Esophagus squamous epithelium (tissue), 5 donors: Measurements from ENCODE around the gene MOGAT2. TPM values are rescaled to one million over a fixed set of nuclear protein-coding genes. Genes with fewer than 3 reads are reported as not detected.

ENCODE experiments used
- DNase-seq: peaks from one replicate; lab custom pipeline; 2025; lab: John Stamatoyannopoulos, UW
- H3K27ac ChIP-seq, 4 donors: fragments of 200-600 bp; sonication (generic); one replicate each; pipeline ENCODE4 v1.5.1; 2016 to 2019; ENCODE audit warnings: mild to moderate bottlenecking in 1 of 4
- H3K27me3 ChIP-seq, 4 donors: fragments of 200-600 bp; sonication (generic); 1 replicate in 3 of 4; 2 replicates in 1 of 4; pipeline versions ENCODE4 v1.5.1 to v1.6.0; 2017 to 2021; ENCODE audit warnings: antibody characterized with exemption in 1 of 4
- H3K36me3 ChIP-seq, 3 donors: fragments of 200-600 bp; sonication (generic); one replicate each; pipeline ENCODE4 v1.5.1; 2016 to 2019
- H3K4me1 ChIP-seq, 3 donors: fragments of 200-600 bp; sonication (generic); one replicate each; pipeline ENCODE4 v1.5.1; 2017 to 2019
- H3K4me3 ChIP-seq, 4 donors: fragments of 200-600 bp; sonication (generic); 1 replicate in 3 of 4; 2 replicates in 1 of 4; pipeline ENCODE4 v1.5.1; 2016 to 2019; ENCODE audit warnings: mild to moderate bottlenecking in 2 of 4, moderate library complexity in 1 of 4
- H3K9me3 ChIP-seq, 3 donors: fragments of 200-600 bp; sonication (generic); one replicate each; pipeline ENCODE4 v1.5.1; 2016 to 2019
- CTCF ChIP-seq, 6 experiments: fragments of 450-650 bp in 4 of 6; fragments of 200-600 bp in 2 of 6; sonication (generic) in 2 of 6; IDR thresholded peaks; one replicate each; pipeline ENCODE4 v1.5.1; 2016 to 2019; ENCODE audit warnings: antibody characterized with exemption in 6 of 6, mild to moderate bottlenecking in 4 of 6, moderate library complexity in 4 of 6
- POLR2A ChIP-seq, 4 donors: fragments of 450-650 bp; IDR thresholded peaks; one replicate each; pipeline ENCODE4 v1.6.1; 2017; ENCODE audit warnings: antibody characterized with exemption in 4 of 4, mild to moderate bottlenecking in 4 of 4, moderate library complexity in 3 of 4
- WGBS, 2 donors: methylation state at CpG; one replicate each; pipeline ENCODE4 v1.1.5; 2018; 5-methylcytosine and 5-hydroxymethylcytosine counted together
- intact Hi-C: fragments of 100-400 bp; cut with DNase I; formaldehyde crosslinking; loops from one replicate; pipeline ENCODE4 v1.15.0; 2022
- total RNA-seq, 4 donors: library from RNA; depleted of rRNA; stranded (reverse); fragments of >200 nt; gene quantifications; one replicate each; pipeline ENCODE4 v1.1.0, GENCODE V29; 2016
- donor health status: DM: yes; HTN: yes; CAD: no.

The MOGAT2 gene
- total RNA-seq, 4 donors from 2014 or later: not detected

- 19% methylated on average over 13 to 22 of the region's 46 CpGs for WGBS, 2 donors
- no peak for DNase-seq
- H3K36me3 ChIP-seq: no peaks in the 10 kb centered on the region
- H3K4me1 ChIP-seq: peaks cover 13 to 35% (median 18%) of the 10 kb centered on the region in 3 donors
- H3K4me3 ChIP-seq: peak overlapping the region; percentile 32 to 72 (median 48)
- intact Hi-C loops: no loop called here
- H3K27ac ChIP-seq: peak overlapping the region in 3 of 4 donors; percentile 40 to 60 (median 58)
- H3K9me3 ChIP-seq: no peaks in the 10 kb centered on the region
- TF ChIP-seq POLR2A (IDR thresholded peaks at IDR 0.05) (no peak), CTCF (IDR thresholded peaks at IDR 0.05) (no peak)
- H3K27me3 ChIP-seq: peaks cover 0 to 48% (median 0%) of the 10 kb centered on the region in 4 donors
Measured at GRCh38 chr11:75768909-75769771, 51.5 kb downstream of the MOGAT2 start.

- peaks cover 0 to 48% (median 0%) of the 10 kb centered on the region in 4 donors for H3K27me3 ChIP-seq
- H3K36me3 ChIP-seq: no peaks in the 10 kb centered on the region
- H3K9me3 ChIP-seq: no peaks in the 10 kb centered on the region
- H3K4me1 ChIP-seq: peaks cover 13 to 35% (median 18%) of the 10 kb centered on the region in 3 donors
- no peak for TF ChIP-seq CTCF (IDR thresholded peaks at IDR 0.05)
- TF ChIP-seq POLR2A (IDR thresholded peaks at IDR 0.05): no peak
- intact Hi-C loops: no loop called here
- H3K27ac ChIP-seq: no peak overlapping the region
- peak overlapping the region in 2 of 4 donors; percentile 41 to 56 for H3K4me3 ChIP-seq
- no peak for DNase-seq
- WGBS, 2 donors: 87 to 92% methylated on average over 3 to 5 of the region's 5 CpGs
Measured at GRCh38 chr11:75770102-75770501, 52.5 kb downstream of the MOGAT2 start.

- DNase-seq: no peak
- Histone ChIP-seq H3K27ac (no peak overlapping the region), H3K36me3 (no peaks in the 10 kb centered on the region), H3K9me3 (no peaks in the 10 kb centered on the region), H3K4me3 (no peak overlapping the region), H3K4me1 (peaks cover 13 to 35% (median 18%) of the 10 kb centered on the region in 3 donors), H3K27me3 (peaks cover 0 to 40% (median 0%) of the 10 kb centered on the region in 4 donors)
- intact Hi-C loops: no loop called here
- TF ChIP-seq CTCF (IDR thresholded peaks at IDR 0.05) (no peak), POLR2A (IDR thresholded peaks at IDR 0.05) (no peak)
- 72 to 74% methylated on average over 3 to 5 of the region's 6 CpGs for WGBS, 2 donors
Measured at GRCh38 chr11:75771646-75772410, 54.2 kb downstream of the MOGAT2 start.

GRCh38 chr11:75773595-75774353 lies 56.1 kb downstream of the MOGAT2 start:
- TF ChIP-seq POLR2A (IDR thresholded peaks at IDR 0.05): no peak
- H3K27me3 ChIP-seq: peaks cover 0 to 23% (median 0%) of the 10 kb centered on the region in 4 donors
- H3K4me3 ChIP-seq: no peak overlapping the region
- no peaks in the 10 kb centered on the region for H3K9me3 ChIP-seq
- intact Hi-C loops: no loop called here
- H3K27ac ChIP-seq: peak overlapping the region in 3 of 4 donors; percentile 9 to 20 (median 13)
- peaks cover 4 to 23% (median 7%) of the 10 kb centered on the region in 3 donors for H3K4me1 ChIP-seq
- WGBS, 2 donors: 40 to 58% methylated on average over 2 to 5 of the region's 5 CpGs
- DNase-seq: no peak
- H3K36me3 ChIP-seq: no peaks in the 10 kb centered on the region

- peaks cover 0 to 14% (median 0%) of the 10 kb centered on the region in 3 donors for H3K4me1 ChIP-seq
- H3K27ac ChIP-seq: no peak overlapping the region
- WGBS, 2 donors: 94 to 96% methylated on average over 2 of the region's 3 CpGs
- H3K9me3 ChIP-seq: no peaks in the 10 kb centered on the region
- intact Hi-C loops: no loop called here
- no peak for TF ChIP-seq CTCF (IDR thresholded peaks at IDR 0.05)
- no peaks in the 10 kb centered on the region for H3K36me3 ChIP-seq
- peaks cover 0 to 10% (median 0%) of the 10 kb centered on the region in 4 donors for H3K27me3 ChIP-seq
- no peak for DNase-seq
- no peak overlapping the region for H3K4me3 ChIP-seq
Measured at GRCh38 chr11:75775056-75775455, 57.4 kb downstream of the MOGAT2 start.
